Mononuclear cell (primary cell): ENCODE measurements around the gene CH25H. TPM values are rescaled to one million over a fixed set of nuclear protein-coding genes. Genes with fewer than 3 reads are reported as not detected.

Experiments
- H3K27me3 ChIP-seq: 2 replicates; pipeline ENCODE4 v1.6.0; 2011; ENCODE audit warnings: low read length, control low read depth; ENCODE audit not compliant: insufficient read depth
- H3K4me1 ChIP-seq: 2 replicates; pipeline ENCODE4 v1.5.1; 2011; ENCODE audit warnings: mild to moderate bottlenecking, low read length, control low read depth; ENCODE audit not compliant: insufficient read depth
- H3K4me3 ChIP-seq: 2 replicates; pipeline ENCODE4 v1.5.1; 2011; ENCODE audit warnings: mild to moderate bottlenecking, low read length, moderate library complexity
- H3K9me3 ChIP-seq: 2 replicates; pipeline ENCODE4 v1.5.1; 2011; ENCODE audit warnings: low read depth, mild to moderate bottlenecking, control low read depth, low read length
- total RNA-seq: library from RNA; depleted of rRNA; stranded (reverse); fragments of >200 nt; gene quantifications from one replicate; pipeline ENCODE4 v1.2.3, GENCODE V29; 2012

Gene CH25H
- total RNA-seq, 1 donor: 0.63 TPM

DNA sequence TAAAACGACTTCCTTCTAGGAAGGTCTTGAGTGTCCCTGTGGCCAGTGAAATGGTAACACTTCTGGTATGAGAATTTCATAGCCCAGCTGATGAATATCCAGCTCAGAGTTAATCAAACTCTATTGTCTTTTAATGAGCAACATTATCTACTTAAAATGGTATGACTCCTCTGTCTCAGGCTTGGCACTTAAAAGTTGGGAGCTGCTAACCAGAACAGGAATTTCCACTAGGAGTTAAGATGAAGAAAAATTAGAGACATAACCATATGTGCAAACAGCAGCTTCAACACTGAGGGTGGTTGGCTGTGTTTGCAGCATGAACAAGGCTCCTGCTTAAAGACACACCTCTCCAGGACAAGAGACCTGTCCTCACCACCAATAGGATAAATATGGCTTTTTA lies 46.8 kb downstream of the CH25H start:
- H3K27me3 ChIP-seq: no peaks in the 10 kb centered on the region
- peaks cover 34% of the 10 kb centered on the region for H3K4me1 ChIP-seq
- H3K9me3 ChIP-seq: no peaks in the 10 kb centered on the region
- H3K4me3 ChIP-seq: no peak overlapping the region

DNA sequence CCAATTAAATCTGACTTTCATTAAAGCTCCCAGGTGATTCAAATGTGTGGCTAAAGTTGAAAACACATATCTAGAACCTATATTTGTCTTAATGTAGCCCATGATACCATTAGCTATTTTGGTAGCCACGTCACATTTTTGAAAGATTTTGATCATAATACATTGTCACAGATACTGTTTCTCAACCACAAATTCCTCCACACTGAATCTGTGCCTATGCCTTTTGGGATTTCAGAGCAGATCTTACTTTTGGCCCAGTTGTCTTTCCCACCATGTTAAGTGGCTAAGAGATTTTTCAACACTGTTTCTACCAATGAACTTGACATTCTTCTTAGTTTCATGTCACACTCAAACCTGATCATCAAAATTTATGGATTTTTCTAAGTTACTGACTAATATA lies 47.4 kb downstream of the CH25H start:
- Histone ChIP-seq H3K4me3 (no peak overlapping the region), H3K27me3 (no peaks in the 10 kb centered on the region), H3K9me3 (no peaks in the 10 kb centered on the region), H3K4me1 (peaks cover 31% of the 10 kb centered on the region)

DNA sequence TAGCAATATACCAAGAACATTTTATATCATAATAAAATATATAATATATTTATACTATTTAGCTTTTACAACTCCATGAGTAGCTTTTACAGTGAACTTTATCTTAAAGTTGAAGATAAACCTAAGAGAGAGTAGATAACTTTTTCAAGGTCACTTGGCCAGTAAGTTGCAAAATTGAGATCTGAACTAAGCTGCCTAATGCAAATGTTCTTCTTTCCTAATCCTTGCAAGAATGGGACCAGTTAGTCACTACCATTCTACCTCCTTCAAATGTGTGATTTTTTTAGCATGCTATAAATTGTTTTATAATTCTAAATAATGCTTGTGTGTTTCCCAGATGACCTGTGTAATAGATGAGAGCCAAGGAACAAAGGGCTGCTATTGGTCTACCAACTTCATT lies 47.8 kb downstream of the CH25H start:
- Histone ChIP-seq H3K4me1 (peaks cover 26% of the 10 kb centered on the region), H3K9me3 (no peaks in the 10 kb centered on the region), H3K4me3 (no peak overlapping the region), H3K27me3 (no peaks in the 10 kb centered on the region)

DNA sequence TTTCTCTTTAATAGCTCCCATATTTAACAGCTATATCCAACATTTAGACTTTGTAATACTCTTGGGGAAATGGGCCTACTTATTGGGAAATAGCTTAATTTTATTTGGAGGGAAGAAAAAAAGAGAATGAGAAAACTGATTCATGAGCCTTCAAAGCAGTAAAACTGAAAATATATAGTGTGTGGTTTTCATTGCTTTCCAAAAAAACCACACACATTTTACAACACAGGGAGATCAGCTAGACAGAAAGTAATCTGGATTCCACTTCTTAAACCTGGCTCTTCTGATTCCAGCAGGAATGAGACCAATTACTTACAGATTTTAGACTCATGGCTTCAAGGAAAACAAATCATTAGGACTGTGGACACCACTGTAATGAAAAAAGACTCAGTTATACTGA lies 48.7 kb downstream of the CH25H start:
- no peak overlapping the region for H3K4me3 ChIP-seq
- no peaks in the 10 kb centered on the region for H3K27me3 ChIP-seq
- no peaks in the 10 kb centered on the region for H3K9me3 ChIP-seq
- H3K4me1 ChIP-seq: peaks cover 18% of the 10 kb centered on the region

DNA sequence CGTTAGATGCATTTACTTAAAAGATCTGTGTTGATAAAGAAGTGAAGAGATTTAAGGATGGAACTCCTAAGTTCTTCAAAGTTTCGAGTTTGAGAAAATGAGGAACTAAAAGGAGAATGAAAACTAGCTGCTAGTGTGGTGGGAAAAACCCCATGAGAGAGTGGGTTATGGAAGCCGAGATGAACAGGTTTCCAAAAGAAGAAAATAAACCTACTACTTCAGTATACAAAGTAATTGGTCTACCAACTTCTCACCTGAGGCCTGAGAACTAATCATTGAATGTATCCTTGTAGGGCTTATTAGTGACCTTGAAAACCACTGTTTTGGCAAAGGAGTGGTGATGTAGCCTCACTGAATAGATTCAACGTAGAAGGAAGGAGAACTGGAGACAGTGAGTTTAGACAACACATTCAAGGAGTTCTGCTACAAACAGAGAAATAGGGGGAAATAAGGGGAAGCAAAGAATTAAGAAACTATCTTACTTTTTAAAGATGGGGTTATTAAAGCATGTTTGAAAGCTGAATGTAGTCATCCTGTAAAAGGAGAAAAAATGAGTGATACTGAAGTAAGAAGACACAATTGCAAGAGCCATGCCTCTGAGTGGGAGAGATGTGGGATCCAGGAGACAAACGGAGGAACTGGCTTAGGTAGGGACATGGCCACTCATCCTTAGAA lies 50.8 kb downstream of the CH25H start:
- no peaks in the 10 kb centered on the region for H3K9me3 ChIP-seq
- peaks cover 13% of the 10 kb centered on the region for H3K4me1 ChIP-seq
- no peak overlapping the region for H3K4me3 ChIP-seq
- H3K27me3 ChIP-seq: no peaks in the 10 kb centered on the region

Other genes starting within 250 kb of the CH25H start
- 53.3 TPM for gene FAS, start 216.5 kb downstream of the CH25H start, total RNA-seq
- 45.0 TPM for gene LIPA, start 44.5 kb upstream of the CH25H start, total RNA-seq
- gene IFIT2, start 94.7 kb upstream of the CH25H start, total RNA-seq: 99.4 TPM
- gene IFIT3, start 120.7 kb upstream of the CH25H start, total RNA-seq: 30.7 TPM
- 0.10 TPM for gene IFIT1B, start 170.7 kb upstream of the CH25H start, total RNA-seq
- 5.9 TPM for gene IFIT1, start 185.3 kb upstream of the CH25H start, total RNA-seq
- gene IFIT5, start 207.3 kb upstream of the CH25H start, total RNA-seq: 50.7 TPM